Sigmoid colon (tissue), 4 donors: ENCODE data around the gene FAM180B.
"Not testable (repeated sequence)": the region's sequence is repeated elsewhere in the genome, so short reads cannot be mapped to it uniquely, and the experiment has no call there.

Experiments
- CTCF ChIP-seq, 4 experiments: fragments of 450-650 bp in 3 of 4; fragments of 200-600 bp in 1 of 4; IDR thresholded peaks; one replicate each; pipeline ENCODE4 v1.5.1; 2016 to 2019; ENCODE audit warnings: antibody characterized with exemption in 4 of 4, mild to moderate bottlenecking in 3 of 4, moderate library complexity in 2 of 4
- EP300 ChIP-seq, 4 donors: sonication (generic); formaldehyde crosslinking; IDR thresholded peaks; one replicate each; pipeline ENCODE4 v1.6.1; 2017; ENCODE audit warnings: antibody characterized with exemption in 4 of 4

- not testable (repeated sequence) for TF ChIP-seq EP300, CTCF (IDR thresholded peaks at IDR 0.05)
Measured at GRCh38 chr11:47546274-47546673, 40.2 kb upstream of the FAM180B start.
